Neutrophil (primary cell): ENCODE data around the gene GBA3.

Source experiments
- H3K27ac ChIP-seq: fragments of 200-600 bp; sonication (generic); 2 replicates; pipeline ENCODE4 v1.5.1; 2016; ENCODE audit warnings: mild to moderate bottlenecking, moderate library complexity
- H3K27me3 ChIP-seq: fragments of 200-600 bp; sonication (generic); 2 replicates; pipeline ENCODE4 v1.6.0; 2016; ENCODE audit warnings: mild to moderate bottlenecking
- H3K36me3 ChIP-seq: fragments of 200-600 bp; sonication (generic); 2 replicates; pipeline ENCODE4 v1.5.1; 2017
- H3K4me1 ChIP-seq, 2 experiments: fragments of 200-600 bp in 1 of 2; sonication (generic) in 1 of 2; 1 replicate in 1 of 2; 2 replicates in 1 of 2; pipeline versions ENCODE4 v1.5.1 to v1.6.1; 2013 to 2016; ENCODE audit warnings: low read depth in 1 of 2, low read length in 1 of 2, mild to moderate bottlenecking in 1 of 2, moderate library complexity in 1 of 2; ENCODE audit not compliant: control insufficient read depth in 1 of 2, insufficient read depth in 1 of 2
- H3K4me3 ChIP-seq, 2 experiments: fragments of 200-600 bp in 1 of 2; sonication (generic) in 1 of 2; 1 replicate in 1 of 2; 2 replicates in 1 of 2; pipeline ENCODE4 v1.5.1; 2013 to 2016; ENCODE audit warnings: low read depth in 1 of 2, low read length in 1 of 2, mild to moderate bottlenecking in 1 of 2, moderate library complexity in 1 of 2
- H3K9me3 ChIP-seq: fragments of 200-600 bp; sonication (generic); 2 replicates; pipeline ENCODE4 v1.5.1; 2016
- CTCF ChIP-seq: fragments of 200-600 bp; sonication (generic); IDR thresholded peaks from 2 replicates; pipeline ENCODE4 v1.5.1; 2016; ENCODE audit warnings: antibody characterized with exemption

GBA3 gene

GRCh38 chr4:22730021-22730420 lies 37.3 kb downstream of the GBA3 start:
- no peak overlapping the region for H3K4me3 ChIP-seq
- no peak for TF ChIP-seq CTCF
- no peak overlapping the region for H3K27ac ChIP-seq
- H3K4me1 ChIP-seq = no peaks in the 10 kb centered on the region
- H3K36me3 ChIP-seq = no peaks in the 10 kb centered on the region
- H3K9me3 ChIP-seq = no peaks in the 10 kb centered on the region
- no peaks in the 10 kb centered on the region for H3K27me3 ChIP-seq

- H3K36me3 ChIP-seq = no peaks in the 10 kb centered on the region
- TF ChIP-seq CTCF = no peak
- no peaks in the 10 kb centered on the region for H3K27me3 ChIP-seq
- no peak overlapping the region for H3K27ac ChIP-seq
- no peaks in the 10 kb centered on the region for H3K9me3 ChIP-seq
- H3K4me1 ChIP-seq = no peaks in the 10 kb centered on the region
- no peak overlapping the region for H3K4me3 ChIP-seq
Observed at GRCh38 chr4:22733816-22734215, 41.1 kb downstream of the GBA3 start.

GRCh38 chr4:22736912-22737311 lies 44.2 kb downstream of the GBA3 start:
- TF ChIP-seq CTCF = no peak
- H3K9me3 ChIP-seq = no peaks in the 10 kb centered on the region
- no peak overlapping the region for H3K27ac ChIP-seq
- no peak overlapping the region for H3K4me3 ChIP-seq
- H3K36me3 ChIP-seq = no peaks in the 10 kb centered on the region
- no peaks in the 10 kb centered on the region for H3K27me3 ChIP-seq
- no peaks in the 10 kb centered on the region for H3K4me1 ChIP-seq

- no peak overlapping the region for H3K27ac ChIP-seq
- H3K9me3 ChIP-seq = no peaks in the 10 kb centered on the region
- H3K4me3 ChIP-seq = no peak overlapping the region
- H3K4me1 ChIP-seq = no peaks in the 10 kb centered on the region
- no peaks in the 10 kb centered on the region for H3K36me3 ChIP-seq
- TF ChIP-seq CTCF = no peak
- no peaks in the 10 kb centered on the region for H3K27me3 ChIP-seq
Observed at GRCh38 chr4:22739968-22740367, 47.2 kb downstream of the GBA3 start.

GRCh38 chr4:22741744-22742143 lies 49.0 kb downstream of the GBA3 start:
- no peak for TF ChIP-seq CTCF

GRCh38 chr4:22743290-22743689 lies 50.6 kb downstream of the GBA3 start:
- Histone ChIP-seq H3K4me3 (no peak overlapping the region), H3K9me3 (no peaks in the 10 kb centered on the region), H3K4me1 (no peaks in the 10 kb centered on the region), H3K36me3 (no peaks in the 10 kb centered on the region), H3K27ac (no peak overlapping the region), H3K27me3 (no peaks in the 10 kb centered on the region)
- no peak for TF ChIP-seq CTCF

More at GRCh38 chr4:22741744-22742143, 49.0 kb downstream of the GBA3 start:
- Histone ChIP-seq H3K27me3 (no peaks in the 10 kb centered on the region), H3K27ac (no peak overlapping the region), H3K4me1 (no peaks in the 10 kb centered on the region), H3K9me3 (no peaks in the 10 kb centered on the region), H3K4me3 (no peak overlapping the region), H3K36me3 (no peaks in the 10 kb centered on the region)
